SKM-1 (cell line): Measurements from ENCODE around the gene ALG2.
"Not testable (repeated sequence)": the region's sequence is repeated elsewhere in the genome, so short reads cannot be mapped to it uniquely, and the experiment has no call there.

ENCODE experiments used
- DNase-seq: peaks from one replicate; lab custom pipeline; 2025; ENCODE audit not compliant: unreplicated experiment; lab: John Stamatoyannopoulos, UW

The ALG2 gene

DNA sequence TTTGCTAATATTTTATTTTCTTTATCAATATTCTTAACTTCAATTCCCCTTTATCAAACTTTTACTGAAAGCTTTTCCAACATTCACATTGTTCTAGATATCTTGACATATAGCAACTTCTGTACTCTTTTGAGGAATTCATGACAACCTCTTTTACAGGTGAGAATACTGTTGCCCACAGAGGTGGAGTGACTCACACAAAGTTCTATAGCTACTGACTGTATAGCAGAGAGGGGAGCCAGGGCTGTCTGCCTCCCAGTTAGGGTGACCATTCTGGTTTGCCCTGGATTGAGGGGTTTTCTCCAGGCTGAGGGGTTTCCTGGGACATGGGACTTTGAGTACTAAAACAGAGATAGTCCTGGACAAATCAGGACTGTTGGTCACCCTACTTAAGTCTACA lies 16.6 kb upstream of the ALG2 start:
- DNase-seq, result no peak

DNA sequence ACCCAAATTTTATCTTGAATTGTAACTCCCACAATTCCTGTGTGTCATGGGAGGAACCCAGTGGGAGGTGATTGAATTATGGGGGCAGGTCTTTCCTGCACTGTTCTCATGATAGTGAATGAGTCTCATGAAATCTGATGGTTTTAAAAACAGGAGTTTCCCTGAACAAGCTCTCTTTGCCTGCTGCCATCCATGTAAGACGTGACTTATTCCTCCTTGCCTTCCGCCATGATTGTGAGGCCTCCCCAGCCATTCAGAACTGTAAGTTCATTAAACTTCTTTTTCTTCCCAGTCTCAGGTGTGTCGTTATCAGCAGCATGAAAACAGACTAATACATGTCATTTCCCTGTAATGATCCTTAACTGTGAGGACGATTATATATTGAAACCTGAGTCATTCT lies 16.1 kb upstream of the ALG2 start:
- DNase-seq, result not testable (repeated sequence)

DNA sequence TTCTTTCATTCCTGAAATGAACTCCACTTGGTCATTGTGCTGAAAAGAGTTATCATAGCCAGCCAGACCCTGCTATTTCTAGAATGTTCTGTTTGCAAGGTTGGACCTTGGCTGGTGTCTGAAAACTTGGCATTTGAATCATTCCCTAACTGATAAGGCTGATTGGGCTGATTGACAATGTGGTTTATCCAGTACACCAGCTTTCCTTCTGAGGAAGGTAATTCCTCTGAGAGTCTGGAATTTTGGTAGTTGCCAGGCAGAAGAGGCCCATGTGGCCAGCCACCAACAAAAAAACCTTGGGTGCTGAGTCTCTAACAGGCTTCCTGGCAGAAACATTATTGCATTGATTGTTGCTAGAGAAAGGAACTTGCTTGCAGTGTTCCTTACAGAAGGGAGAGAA lies 15.6 kb upstream of the ALG2 start:
- no peak for DNase-seq

DNA sequence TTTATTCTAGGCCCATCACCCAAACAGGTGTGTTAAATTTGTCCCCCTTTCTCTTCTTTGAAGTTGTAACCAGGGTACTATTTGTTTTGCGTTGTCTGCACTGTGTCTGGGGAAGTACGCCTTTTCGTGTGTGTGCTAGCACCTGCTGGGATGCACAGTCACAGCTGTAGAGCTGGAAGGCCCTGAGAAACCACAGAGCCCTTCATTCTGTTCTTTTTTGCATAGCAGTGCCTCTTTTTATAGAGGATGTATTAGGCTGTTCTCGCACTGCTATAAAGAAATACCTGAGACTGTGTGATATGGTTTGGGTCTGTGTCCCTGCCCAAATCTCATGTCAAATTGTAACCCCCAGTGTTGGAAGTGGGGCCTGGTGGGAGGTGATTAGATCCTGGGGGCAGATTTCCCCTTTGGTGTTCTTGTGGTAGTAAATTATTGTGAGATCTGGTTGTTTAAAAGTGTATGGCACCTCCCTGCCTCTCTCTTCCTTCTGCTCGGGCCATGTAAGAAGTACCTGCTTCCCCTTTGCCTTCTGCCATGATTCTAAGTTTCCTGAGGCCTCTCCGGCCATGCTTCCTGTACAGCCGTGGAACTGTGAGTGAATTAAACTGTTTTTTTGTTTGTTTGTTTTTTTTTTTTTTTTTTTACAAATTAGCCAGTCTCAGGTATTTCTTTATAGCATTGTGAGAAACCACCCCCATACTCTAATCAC lies 14.3 kb upstream of the ALG2 start:
- DNase-seq, result no peak

DNA sequence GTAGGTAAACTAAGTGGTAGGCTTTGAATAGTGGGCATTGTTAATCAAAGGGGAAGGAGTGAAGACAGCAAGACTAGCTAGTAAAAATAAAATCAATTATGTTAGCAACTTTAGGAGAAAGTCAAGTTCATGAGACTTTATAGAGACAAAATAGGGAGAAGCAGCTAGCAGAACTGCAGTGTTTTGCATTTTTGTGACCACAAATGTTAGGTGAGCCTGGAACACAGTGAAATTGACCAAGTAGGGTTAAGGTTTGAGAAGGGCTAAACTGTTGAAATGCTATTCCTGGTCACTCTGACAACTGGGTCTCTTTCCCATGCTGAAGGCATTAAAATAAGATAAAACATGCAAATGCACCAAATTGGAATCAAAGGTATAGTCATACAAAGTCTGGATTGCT lies 13.3 kb upstream of the ALG2 start:
- DNase-seq, result no peak

DNA sequence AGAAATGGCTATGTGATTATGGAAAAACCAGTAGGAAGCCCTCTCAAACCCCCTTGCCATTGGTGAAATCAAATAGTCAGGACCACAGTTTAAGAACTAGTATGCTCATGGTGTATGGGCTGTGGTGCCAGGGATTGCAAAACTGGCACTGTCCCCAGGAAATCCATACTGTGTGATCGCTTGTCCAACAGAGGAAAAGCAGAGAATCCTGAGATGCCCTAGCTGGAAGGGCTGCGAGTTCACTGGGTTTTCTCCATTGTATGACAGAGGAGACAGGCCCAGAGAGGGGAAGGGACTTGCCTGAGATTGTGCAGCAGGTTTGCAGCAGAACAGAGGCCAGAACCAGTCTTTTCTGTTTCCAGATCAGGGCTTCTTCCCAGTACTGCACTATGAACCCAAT lies 12.9 kb upstream of the ALG2 start:
- no peak for DNase-seq

DNA sequence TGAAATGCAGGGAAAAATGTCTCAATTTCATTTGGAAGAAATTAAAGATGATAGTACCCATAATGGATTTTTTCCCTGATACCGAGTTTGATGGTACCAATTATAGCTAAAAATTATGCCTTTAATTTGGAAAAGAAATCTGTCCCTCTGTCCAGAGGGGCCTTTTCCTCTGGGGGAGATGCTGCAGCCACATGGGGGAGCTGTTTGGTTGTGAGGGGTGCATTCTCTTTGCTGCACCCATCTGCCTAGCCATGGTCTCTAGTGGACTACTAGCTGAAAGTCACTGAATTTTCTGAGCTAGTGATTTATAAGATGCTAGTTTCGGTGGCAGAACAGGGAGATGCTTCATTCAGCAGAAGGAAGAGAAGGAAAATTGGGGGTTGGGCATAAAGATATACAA lies 10.0 kb upstream of the ALG2 start:
- no peak for DNase-seq

DNA sequence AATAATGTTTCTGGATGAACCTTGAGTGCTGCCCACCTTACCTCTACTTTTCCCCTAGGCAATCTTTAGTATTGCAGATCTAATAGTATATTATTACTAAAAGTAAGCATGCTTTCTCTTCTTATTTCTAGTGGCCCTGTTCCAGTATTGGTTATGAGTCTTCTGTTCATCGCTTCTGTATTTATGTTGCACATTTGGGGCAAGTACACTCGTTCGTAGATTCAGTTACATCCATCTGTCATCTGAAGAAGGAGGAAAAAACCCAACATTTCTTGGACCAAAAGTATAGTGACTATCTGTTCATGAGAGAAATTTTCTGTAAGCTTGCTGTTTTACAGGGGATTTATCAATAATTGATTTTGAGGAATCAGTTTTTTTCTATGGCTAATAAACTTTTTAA lies 8.5 kb upstream of the ALG2 start:
- DNase-seq, result no peak

DNA sequence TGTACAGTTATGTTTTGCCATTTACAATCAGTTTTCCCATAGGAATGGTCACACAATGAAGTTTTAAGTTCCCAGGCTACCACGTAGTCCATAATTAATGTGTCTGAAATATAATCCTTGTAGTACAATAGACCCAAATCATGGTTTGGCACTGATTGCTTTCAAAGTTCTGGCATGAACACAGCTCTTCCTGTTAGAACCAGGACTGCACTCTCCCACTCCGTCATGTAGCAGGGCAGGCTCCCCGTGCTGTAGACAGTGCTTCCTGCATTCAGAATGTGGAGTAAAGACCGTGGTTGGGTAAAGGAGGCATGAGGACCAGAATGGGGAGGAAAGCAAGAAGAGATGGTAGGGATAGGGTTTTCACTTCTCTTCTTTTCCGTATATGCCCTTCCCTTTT lies 4.3 kb upstream of the ALG2 start:
- DNase-seq, result no peak

DNA sequence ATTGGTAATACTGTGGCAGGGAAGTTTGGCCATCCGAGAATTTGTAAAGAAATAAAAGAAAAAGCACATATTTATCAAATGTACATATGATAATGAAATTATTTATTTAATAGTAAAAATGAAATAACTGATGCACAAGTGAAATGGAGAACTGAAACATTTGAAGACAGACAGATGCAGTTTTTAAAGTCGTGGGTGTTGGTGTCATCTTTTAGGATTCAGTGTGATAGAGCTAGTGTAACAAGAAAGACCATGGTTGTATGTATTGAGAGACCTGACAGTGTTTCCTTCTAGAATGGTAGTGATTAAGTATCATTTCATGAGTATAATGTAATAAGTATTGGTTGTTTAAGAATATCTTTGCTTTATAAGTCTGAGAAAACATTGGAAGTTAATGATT lies 2.7 kb upstream of the ALG2 start:
- DNase-seq, result no peak

DNA sequence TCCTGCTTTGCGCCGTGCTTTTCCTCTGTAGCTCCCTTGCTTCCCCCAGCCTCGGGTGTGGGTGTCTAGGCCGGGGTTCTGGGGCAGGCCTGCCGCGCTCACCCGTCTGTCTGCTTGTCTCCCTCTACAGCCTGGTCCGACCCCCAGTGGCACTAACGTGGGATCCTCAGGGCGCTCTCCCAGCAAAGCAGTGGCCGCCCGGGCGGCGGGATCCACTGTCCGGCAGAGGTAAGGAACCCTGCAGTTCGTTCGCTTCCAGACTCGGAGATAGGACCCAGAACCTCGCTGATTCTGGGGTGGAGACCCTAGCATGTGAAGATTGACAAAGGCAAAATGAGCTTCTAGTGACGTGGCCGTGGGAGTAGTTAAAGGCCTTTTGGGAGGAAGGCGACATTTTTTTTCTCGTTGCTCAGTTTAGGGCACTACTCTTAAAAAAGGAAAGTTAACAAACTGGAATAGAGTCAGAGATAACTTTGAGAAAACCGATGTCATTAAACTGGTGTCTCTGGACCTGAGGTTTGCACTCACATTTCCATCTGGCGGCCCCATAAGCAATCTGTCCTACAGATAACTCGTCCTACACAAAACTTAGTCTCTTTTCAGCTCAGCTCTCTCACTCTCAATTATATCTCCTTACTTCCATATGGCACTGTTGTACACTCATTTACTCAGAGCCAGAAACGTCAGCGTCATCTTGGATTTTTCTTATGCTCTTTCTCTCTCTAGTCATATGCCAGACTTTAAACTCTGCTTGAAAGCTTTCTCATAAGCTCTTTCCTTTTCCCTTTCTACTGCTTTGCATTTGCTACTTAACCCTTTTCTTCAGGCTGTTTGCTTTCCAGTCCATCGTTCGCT lies 901 bp upstream of the ALG2 start:
- no peak for DNase-seq

DNA sequence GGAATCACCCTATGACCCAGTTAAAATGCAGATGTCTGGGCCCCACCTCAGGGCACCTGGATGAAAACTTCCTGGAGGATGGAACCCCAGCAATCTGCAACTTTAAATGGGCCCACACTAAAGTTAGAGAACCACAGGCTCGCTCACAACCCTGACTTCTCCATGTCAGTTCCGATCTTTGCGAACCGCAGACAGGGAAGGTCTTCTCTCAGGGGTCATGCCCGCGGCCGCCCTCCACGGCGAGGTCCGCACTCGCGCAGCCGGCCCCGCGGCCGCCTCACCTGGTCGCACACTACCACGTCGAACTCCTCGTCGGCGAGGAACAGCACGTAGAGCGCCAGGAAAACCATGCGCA lies 499 bp downstream of the ALG2 start:
- DNase-seq, result no peak

DNA sequence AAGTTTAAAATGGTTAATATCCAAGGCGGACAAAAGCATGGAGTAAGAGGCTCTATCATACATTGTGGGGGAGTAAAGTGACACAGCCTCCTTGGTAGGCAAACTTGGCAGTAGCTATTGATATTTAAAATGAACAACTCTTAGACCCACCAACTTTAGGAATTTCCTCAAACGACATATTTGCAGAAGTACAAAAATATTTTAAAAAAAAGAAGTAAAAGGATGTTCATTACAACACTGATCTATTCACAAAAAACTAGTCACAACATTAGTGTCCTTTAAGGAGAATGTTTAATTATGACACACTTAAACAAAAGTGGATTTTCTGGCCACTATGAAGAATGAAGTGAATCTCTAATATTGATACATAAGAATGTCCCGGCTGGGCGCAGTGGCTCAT lies 1.7 kb downstream of the ALG2 start:
- no peak for DNase-seq

DNA sequence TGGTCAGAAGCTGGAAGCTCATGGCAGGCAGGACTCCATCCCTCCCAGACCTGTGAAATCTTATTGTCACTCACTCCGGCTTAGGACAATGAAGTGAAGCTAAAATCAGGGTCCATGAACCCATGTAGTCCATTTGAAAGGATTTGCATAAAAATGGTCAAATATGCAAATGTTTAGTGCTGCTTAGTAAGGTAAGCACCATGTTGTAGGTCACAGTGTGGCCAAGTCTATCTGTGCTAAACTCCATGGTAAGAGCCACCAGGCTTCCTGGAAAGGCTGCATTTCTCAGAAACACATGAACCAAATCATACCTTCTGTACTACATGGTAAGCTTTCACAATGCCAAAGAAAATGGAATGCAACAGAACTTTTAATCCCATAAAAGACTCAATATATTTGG lies 5.7 kb downstream of the ALG2 start:
- DNase-seq, result no peak

DNA sequence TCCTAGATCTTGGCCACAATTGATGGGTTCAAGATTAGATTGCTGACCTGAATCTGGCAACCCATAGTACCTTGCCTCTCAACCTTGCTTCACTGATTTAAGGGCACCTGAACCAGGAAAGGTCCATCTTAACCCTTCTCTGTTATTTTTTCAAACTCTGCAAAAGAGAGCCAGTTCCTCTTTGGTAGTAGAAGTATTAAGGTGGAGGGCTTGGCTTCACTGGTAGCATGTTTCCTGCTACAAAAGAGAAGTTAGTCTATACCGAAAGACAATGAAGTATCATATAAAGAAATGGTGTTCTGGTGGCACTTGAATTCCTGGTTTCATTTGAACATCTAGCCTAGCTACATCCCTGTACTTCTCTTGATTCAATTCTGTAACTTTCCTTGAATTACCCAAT lies 8.5 kb downstream of the ALG2 start:
- no peak for DNase-seq

DNA sequence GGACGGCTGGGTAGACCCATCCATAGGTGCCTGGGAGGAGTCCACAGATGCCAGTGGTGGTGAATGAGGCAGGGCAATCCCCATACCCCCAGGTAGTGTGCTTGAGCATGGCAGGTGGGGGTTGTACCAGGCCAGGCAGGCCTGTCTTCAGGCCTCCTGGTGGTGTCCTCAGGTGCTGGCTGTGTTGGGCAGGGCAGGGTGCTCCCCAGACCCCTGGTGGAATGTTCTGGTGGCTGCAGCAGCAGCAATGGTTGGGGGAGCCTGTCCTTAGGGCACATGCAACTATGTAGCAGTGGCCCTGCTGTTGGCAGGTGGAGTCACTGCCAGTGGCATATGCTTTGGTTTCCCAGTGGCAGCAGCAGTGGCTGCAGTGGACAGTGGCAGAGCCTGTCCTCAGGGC lies 10.0 kb downstream of the ALG2 start:
- DNase-seq, result no peak

DNA sequence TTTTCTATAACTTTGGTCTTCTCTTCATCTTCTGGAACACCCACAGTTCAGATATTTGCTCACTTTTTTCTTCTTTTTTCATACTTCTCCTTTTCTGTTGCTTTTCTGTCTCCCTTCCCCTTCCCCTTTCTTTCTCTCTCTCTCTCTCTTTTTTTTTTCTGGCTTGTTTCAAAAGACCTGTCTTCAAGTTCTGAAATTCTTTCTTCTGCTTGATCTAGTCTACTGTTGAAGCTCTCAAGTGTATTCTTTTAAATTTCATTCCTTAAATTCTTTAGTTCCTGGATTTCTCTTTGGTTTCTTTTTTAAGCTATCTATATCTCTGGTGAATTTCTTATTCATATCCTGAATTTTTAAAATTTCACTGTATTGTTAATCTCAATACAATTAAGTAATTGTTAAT lies 11.2 kb downstream of the ALG2 start:
- DNase-seq, result no peak

DNA sequence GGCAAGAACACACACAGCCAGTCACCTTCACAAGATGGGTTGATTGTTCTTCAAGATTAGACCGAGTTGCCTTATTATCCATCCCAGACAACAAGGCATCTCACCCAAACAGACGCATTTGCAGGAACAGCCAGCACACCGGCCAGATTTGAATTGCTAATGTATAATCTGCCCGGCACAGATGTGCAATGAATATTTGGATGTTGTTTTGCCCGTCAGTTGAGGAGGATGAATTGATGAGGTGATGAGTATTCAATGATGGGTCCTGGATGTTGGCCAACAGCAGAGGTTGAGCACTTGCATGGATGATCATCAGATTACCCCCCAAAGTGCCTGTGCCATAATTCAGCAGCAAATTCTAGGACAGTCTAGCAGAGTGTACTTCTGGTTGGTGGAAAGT lies 20.1 kb downstream of the ALG2 start:
- no peak for DNase-seq

DNA sequence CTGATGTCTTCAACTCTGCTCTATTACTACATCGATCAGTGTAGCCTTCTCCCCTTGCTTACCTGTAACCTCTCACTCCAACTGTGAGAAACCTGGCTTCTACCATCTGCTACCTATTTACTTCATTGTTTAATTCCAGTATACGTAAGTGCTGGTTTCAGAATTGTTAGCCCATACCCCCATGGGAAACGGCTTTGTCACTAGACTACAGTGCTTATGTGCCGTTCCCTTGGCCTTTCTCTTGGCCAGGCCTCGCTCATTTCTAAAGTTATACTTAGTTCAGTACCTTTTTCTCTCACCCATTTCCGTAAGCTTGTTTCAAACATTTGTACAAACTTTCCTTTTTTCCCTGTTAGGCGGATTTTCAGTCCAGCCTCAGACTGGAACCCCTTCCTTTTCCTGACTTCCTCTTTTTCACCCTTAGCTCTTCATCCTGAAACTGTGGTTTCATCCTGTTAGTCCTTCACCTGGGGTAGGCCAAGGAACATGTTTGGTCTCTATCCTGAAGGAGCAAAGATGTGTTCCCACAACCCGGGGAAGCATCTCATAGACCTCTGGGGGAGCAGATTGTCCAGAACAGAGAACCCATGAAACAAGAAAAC lies 21.7 kb downstream of the ALG2 start:
- DNase-seq, result no peak

DNA sequence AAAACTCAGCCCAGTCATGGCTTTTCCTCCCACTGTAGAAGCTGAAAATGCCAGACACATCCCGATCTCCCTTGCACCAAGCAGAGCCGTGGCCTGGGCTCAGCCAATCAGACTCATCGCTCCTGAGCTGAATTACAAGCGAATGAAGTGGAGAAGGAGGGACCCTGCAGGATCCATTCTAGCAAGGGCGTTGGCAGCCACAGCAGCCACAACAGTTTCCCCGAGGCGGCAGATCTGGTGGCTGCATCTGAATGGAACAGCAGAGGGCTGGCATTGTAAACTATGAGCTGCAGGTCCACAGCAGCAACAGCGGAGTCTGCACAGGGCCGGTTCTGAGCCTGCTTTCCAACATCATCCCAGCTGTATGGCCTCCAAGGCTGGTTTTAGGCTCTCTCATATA lies 23.8 kb downstream of the ALG2 start:
- DNase-seq, result no peak

DNA sequence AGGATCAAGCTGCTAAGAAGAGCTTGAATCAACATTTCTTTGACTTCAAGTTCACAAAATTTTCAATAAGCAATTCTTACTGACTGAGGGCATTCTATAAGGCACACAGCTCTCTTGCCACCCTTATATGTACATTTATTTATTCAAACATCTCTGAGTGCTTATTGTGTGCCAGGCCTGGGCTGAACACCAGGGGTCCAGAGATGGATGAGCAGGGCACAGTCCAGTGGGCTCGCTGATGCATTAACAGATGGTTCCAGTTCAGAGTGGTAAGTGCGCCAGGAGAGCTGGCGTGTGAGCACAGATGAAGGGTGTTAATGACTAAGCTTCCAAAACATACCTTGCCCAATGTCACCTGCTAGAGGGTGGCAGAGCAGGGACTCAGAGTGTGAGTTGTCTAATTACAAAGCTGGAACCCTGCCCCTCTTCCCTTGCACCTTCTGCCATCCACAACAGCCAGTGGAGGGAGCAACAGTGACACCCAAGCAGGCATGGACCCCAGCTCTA lies 24.6 kb downstream of the ALG2 start:
- DNase-seq, result no peak

DNA sequence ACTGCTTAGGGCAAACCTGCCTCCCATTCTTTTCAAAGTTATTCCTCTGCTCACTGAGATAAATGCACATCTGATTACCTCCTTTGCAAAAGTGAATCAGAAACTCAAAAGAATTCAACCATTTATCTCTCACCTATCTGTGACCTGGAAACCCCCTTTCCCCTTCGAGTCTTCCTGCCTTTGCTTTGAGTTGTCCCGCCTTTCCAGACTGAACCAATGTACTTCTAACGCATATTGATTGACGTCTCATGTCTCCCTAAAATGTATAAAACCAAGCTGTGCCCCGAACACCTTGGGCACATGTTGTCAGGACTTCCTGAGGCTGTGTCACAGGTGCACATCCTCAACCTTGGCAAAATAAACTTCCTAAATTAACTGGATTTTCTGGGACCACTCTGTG lies 25.3 kb downstream of the ALG2 start:
- DNase-seq, result not testable (repeated sequence)
